Measurements from ENCODE around the gene STX18.

The STX18 gene

GRCh38 chr4:4438891-4439290, 103.0 kb downstream of the STX18 start:
- Histone ChIP-seq H3K27me3 (ENCODE audit: insufficient read depth, low read length, poor library complexity) (no peaks in the 10 kb centered on the region), H3K9me3 (ENCODE audit: insufficient read depth, low read length, severe bottlenecking) (no peaks in the 10 kb centered on the region), H3K79me2 (ENCODE audit: insufficient read depth, low read length) (no peaks in the 10 kb centered on the region), H3K4me3 (ENCODE audit: low read depth in 1 of 2, low read length in 2 of 2) (no peak overlapping the region), H4K20me1 (ENCODE audit: insufficient read depth, low read length) (no peaks in the 10 kb centered on the region), H3K27ac (ENCODE audit: low read length) (no peak overlapping the region), H3K4me1 (ENCODE audit: insufficient read depth, low read length) (no peaks in the 10 kb centered on the region), H3K36me3 (ENCODE audit: insufficient read depth, low read length) (peaks cover 27% of the 10 kb centered on the region), H3K4me2 (ENCODE audit: insufficient read depth, low read length) (no peak overlapping the region), H3K9ac (ENCODE audit: low read depth, low read length) (no peak overlapping the region), H2AFZ (ENCODE audit: low read depth, low read length) (no peak overlapping the region)
- DNase-seq (no peak), ATAC-seq (ENCODE audit: insufficient read depth, low read depth) (no peak)
- TF ChIP-seq CTCF (IDR thresholded peaks at IDR 0.05; ENCODE audit: borderline replicate concordance, extremely low read depth, low read length, poor library complexity, severe bottlenecking) (no peak), EZH2 (IDR thresholded peaks at IDR 0.05; ENCODE audit: borderline replicate concordance, low read depth, low read length, severe bottlenecking) (no peak)

- no peak overlapping the region for H2AFZ ChIP-seq (ENCODE audit: low read depth, low read length)
- DNase-seq = no peak
- H3K9ac ChIP-seq (ENCODE audit: low read depth, low read length) = no peak overlapping the region
- no peak overlapping the region for H3K4me3 ChIP-seq (ENCODE audit: low read depth in 1 of 2, low read length in 2 of 2)
- H4K20me1 ChIP-seq (ENCODE audit: insufficient read depth, low read length) = no peaks in the 10 kb centered on the region
- ATAC-seq (ENCODE audit: insufficient read depth, low read depth) = no peak
- H3K27me3 ChIP-seq (ENCODE audit: insufficient read depth, low read length, poor library complexity) = no peaks in the 10 kb centered on the region
- peaks cover 33% of the 10 kb centered on the region for H3K36me3 ChIP-seq (ENCODE audit: insufficient read depth, low read length)
- no peaks in the 10 kb centered on the region for H3K4me1 ChIP-seq (ENCODE audit: insufficient read depth, low read length)
- no peak for TF ChIP-seq CTCF (IDR thresholded peaks at IDR 0.05; ENCODE audit: borderline replicate concordance, extremely low read depth, low read length, poor library complexity, severe bottlenecking)
- no peak for TF ChIP-seq EZH2 (IDR thresholded peaks at IDR 0.05; ENCODE audit: borderline replicate concordance, low read depth, low read length, severe bottlenecking)
- no peak overlapping the region for H3K27ac ChIP-seq (ENCODE audit: low read length)
- H3K9me3 ChIP-seq (ENCODE audit: insufficient read depth, low read length, severe bottlenecking) = no peaks in the 10 kb centered on the region
- no peak overlapping the region for H3K4me2 ChIP-seq (ENCODE audit: insufficient read depth, low read length)
- H3K79me2 ChIP-seq (ENCODE audit: insufficient read depth, low read length) = no peaks in the 10 kb centered on the region
Measured at GRCh38 chr4:4437798-4438470, 103.9 kb downstream of the STX18 start.

- H3K79me2 ChIP-seq (ENCODE audit: insufficient read depth, low read length) = no peaks in the 10 kb centered on the region
- H2AFZ ChIP-seq (ENCODE audit: low read depth, low read length) = no peak overlapping the region
- no peak overlapping the region for H3K4me2 ChIP-seq (ENCODE audit: insufficient read depth, low read length)
- TF ChIP-seq EZH2 (IDR thresholded peaks at IDR 0.05; ENCODE audit: borderline replicate concordance, low read depth, low read length, severe bottlenecking) = no peak
- TF ChIP-seq CTCF (IDR thresholded peaks at IDR 0.05; ENCODE audit: borderline replicate concordance, extremely low read depth, low read length, poor library complexity, severe bottlenecking) = no peak
- H3K27ac ChIP-seq (ENCODE audit: low read length) = no peak overlapping the region
- no peak overlapping the region for H3K9ac ChIP-seq (ENCODE audit: low read depth, low read length)
- H4K20me1 ChIP-seq (ENCODE audit: insufficient read depth, low read length) = no peaks in the 10 kb centered on the region
- no peaks in the 10 kb centered on the region for H3K4me1 ChIP-seq (ENCODE audit: insufficient read depth, low read length)
- peaks cover 42% of the 10 kb centered on the region for H3K36me3 ChIP-seq (ENCODE audit: insufficient read depth, low read length)
- no peaks in the 10 kb centered on the region for H3K27me3 ChIP-seq (ENCODE audit: insufficient read depth, low read length, poor library complexity)
- ATAC-seq (ENCODE audit: insufficient read depth, low read depth) (no peak), DNase-seq (no peak)
- no peak overlapping the region for H3K4me3 ChIP-seq (ENCODE audit: low read depth in 1 of 2, low read length in 2 of 2)
- no peaks in the 10 kb centered on the region for H3K9me3 ChIP-seq (ENCODE audit: insufficient read depth, low read length, severe bottlenecking)
Measured at GRCh38 chr4:4436244-4436823, 105.5 kb downstream of the STX18 start.

All from DND-41 (cell line).